WTC11 (cell line): ENCODE measurements around the gene MB. TPM values are rescaled to one million over a fixed set of nuclear protein-coding genes. Genes with fewer than 3 reads are reported as not detected.

ENCODE experiments used
- ATAC-seq: fragments of 200-7000 bp; cut with Tn5 transposase; 2 replicates; pipeline ENCODE4 v1.10.0; 2021; ENCODE audit warnings: mild to moderate bottlenecking, moderate library complexity
- CTCF ChIA-PET: fragments of 300-600 bp; sonication (Branson Sonifier 250); formaldehyde crosslinking; loops from one replicate; lab custom pipeline; 2021; ENCODE audit warnings: antibody characterized with exemption; lab: Charles Lee
- POLR2A ChIA-PET: fragments of 350-600 bp; sonication (Branson Sonifier 250); formaldehyde crosslinking; loops from one replicate; lab custom pipeline; 2021; ENCODE audit warnings: antibody characterized with exemption; lab: Charles Lee
- DNase-seq: peaks from one replicate; pipeline ENCODE4 v3.0.0; 2021; ENCODE audit warnings: low spot score
- H3K27ac Mint-ChIP-seq: 2 replicates; pipeline ENCODE4 v1.8.0; 2021; ENCODE audit warnings: mixed read lengths
- H3K27me3 Mint-ChIP-seq: 2 replicates; pipeline ENCODE4 v1.8.0; 2021; ENCODE audit warnings: low read depth, mild to moderate bottlenecking, moderate library complexity, mixed read lengths
- H3K36me3 Mint-ChIP-seq: 2 replicates; pipeline ENCODE4 v1.8.0; 2021; ENCODE audit warnings: mixed read lengths
- H3K4me1 Mint-ChIP-seq: 2 replicates; pipeline ENCODE4 v1.8.0; 2022; ENCODE audit warnings: mixed read lengths
- H3K4me3 Mint-ChIP-seq: 2 replicates; pipeline ENCODE4 v1.8.0; 2021; ENCODE audit warnings: mild to moderate bottlenecking, moderate library complexity, mixed read lengths
- H3K9me3 Mint-ChIP-seq: 2 replicates; pipeline ENCODE4 v1.8.0; 2021; ENCODE audit warnings: mixed read lengths
- ATF2 ChIP-seq: sonication (generic); formaldehyde crosslinking; IDR thresholded peaks from 2 replicates; pipeline ENCODE4 v1.8.1; 2022; ENCODE audit warnings: low read depth, missing genetic modification reagents, borderline replicate concordance
- ATF6 ChIP-seq: sonication (generic); formaldehyde crosslinking; IDR thresholded peaks from 2 replicates; pipeline ENCODE4 v1.8.1; 2023; ENCODE audit warnings: mild to moderate bottlenecking, missing genetic modification reagents
- E2F1 ChIP-seq: sonication (generic); formaldehyde crosslinking; IDR thresholded peaks from 2 replicates; pipeline ENCODE4 v1.8.0; 2022; ENCODE audit warnings: mild to moderate bottlenecking, missing genetic modification reagents
- EMX1 ChIP-seq: fragments of 250-450 bp; sonication (Bioruptor Pico); IDR thresholded peaks from 2 replicates; pipeline ENCODE4 v1.8.0; 2021; ENCODE audit warnings: mild to moderate bottlenecking
- GRHL2 ChIP-seq: fragments of 250-450 bp; sonication (Bioruptor Pico); IDR thresholded peaks from 2 replicates; pipeline ENCODE4 v1.8.0; 2022; ENCODE audit warnings: mild to moderate bottlenecking, moderate library complexity; ENCODE audit not compliant: insufficient replicate concordance, severe bottlenecking
- MXD4 ChIP-seq: fragments of 250-450 bp; sonication (Bioruptor Pico); IDR thresholded peaks from 2 replicates; pipeline ENCODE4 v1.8.0; 2021; ENCODE audit warnings: mild to moderate bottlenecking, moderate library complexity, borderline replicate concordance
- MYBL2 ChIP-seq: sonication (generic); formaldehyde crosslinking; IDR thresholded peaks from 2 replicates; pipeline ENCODE4 v1.8.1; 2023; ENCODE audit warnings: mild to moderate bottlenecking, moderate library complexity, missing genetic modification reagents
- TEAD1 ChIP-seq: sonication (generic); formaldehyde crosslinking; IDR thresholded peaks from 2 replicates; pipeline ENCODE4 v1.8.0; 2022; ENCODE audit warnings: mild to moderate bottlenecking, missing genetic modification reagents
- TP53 ChIP-seq: sonication (generic); formaldehyde crosslinking; IDR thresholded peaks from 2 replicates; pipeline ENCODE4 v1.8.1; 2023; ENCODE audit warnings: mild to moderate bottlenecking, missing genetic modification reagents
- ZNF263 ChIP-seq: sonication (generic); formaldehyde crosslinking; IDR thresholded peaks from 2 replicates; pipeline ENCODE4 v1.8.1; 2022; ENCODE audit warnings: low read depth, mild to moderate bottlenecking, moderate library complexity, missing genetic modification reagents
- total RNA-seq: library from RNA; stranded (reverse); gene quantifications from 3 replicates; pipeline ENCODE4 v1.2.3, GENCODE V29; 2021
- TF ChIP-seq, protein P1 (sequence below): sonication (generic); formaldehyde crosslinking; conservative IDR thresholded peaks from 2 replicates; pipeline ENCODE4 v1.8.1; 2022; ENCODE audit warnings: mild to moderate bottlenecking, missing genetic modification reagents
- TF ChIP-seq, protein P2 (sequence below): sonication (generic); formaldehyde crosslinking; IDR thresholded peaks from 2 replicates; pipeline ENCODE4 v1.8.0; 2023; ENCODE audit warnings: missing genetic modification reagents
- TF ChIP-seq, protein P3 (sequence below): sonication (generic); formaldehyde crosslinking; IDR thresholded peaks from 2 replicates; pipeline ENCODE4 v1.8.1; 2023; ENCODE audit warnings: mild to moderate bottlenecking, moderate library complexity, missing genetic modification reagents

The MB gene
- total RNA-seq, 1 experiment from 2014 or later = 0.50 TPM

- TF ChIP-seq, protein P1, sequence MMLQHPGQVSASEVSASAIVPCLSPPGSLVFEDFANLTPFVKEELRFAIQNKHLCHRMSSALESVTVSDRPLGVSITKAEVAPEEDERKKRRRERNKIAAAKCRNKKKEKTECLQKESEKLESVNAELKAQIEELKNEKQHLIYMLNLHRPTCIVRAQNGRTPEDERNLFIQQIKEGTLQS (CRISPR knock-in tag) = no peak
- TF ChIP-seq ATF6 (CRISPR knock-in tag) = no peak
Measured at GRCh38 chr22:35643991-35644390, 26.9 kb upstream of the MB start (continued).

- H3K27ac Mint-ChIP-seq = no peak overlapping the region
- H3K27me3 Mint-ChIP-seq = no peaks in the 10 kb centered on the region; the same call in 1 of the 2 replicates
- H3K4me1 Mint-ChIP-seq = peaks cover 33% of the 10 kb centered on the region
- POLR2A ChIA-PET = no interaction called here
- no peak for TF ChIP-seq TEAD1 (CRISPR knock-in tag)
- TF ChIP-seq GRHL2 (CRISPR knock-in tag) = no peak
- TF ChIP-seq ZNF263 (CRISPR knock-in tag) = no peak
- no peak for TF ChIP-seq EMX1 (CRISPR knock-in tag)
- no peak for TF ChIP-seq E2F1 (CRISPR knock-in tag)
- no peak for TF ChIP-seq MYBL2 (CRISPR knock-in tag)
- no peak for TF ChIP-seq ATF2 (CRISPR knock-in tag)
- no peak for DNase-seq
- H3K4me3 Mint-ChIP-seq = no peak overlapping the region
- H3K36me3 Mint-ChIP-seq = no peaks in the 10 kb centered on the region
- CTCF ChIA-PET = interaction anchor here (1.6 kb wide), 1 partner anchor 42 kb away, joined by 3 read pairs; no protein-coding TSS in a partner anchor
- H3K9me3 Mint-ChIP-seq = no peaks in the 10 kb centered on the region
- no peak for ATAC-seq
Measured at GRCh38 chr22:35642305-35642741, 25.2 kb upstream of the MB start.

- Mint-ChIP-seq H3K27me3 (no peaks in the 10 kb centered on the region; the same call in 1 of the 2 replicates), H3K9me3 (no peaks in the 10 kb centered on the region), H3K36me3 (no peaks in the 10 kb centered on the region), H3K27ac (no peak overlapping the region), H3K4me1 (peaks cover 40% of the 10 kb centered on the region), H3K4me3 (no peak overlapping the region)
- no peak for DNase-seq
- CTCF ChIA-PET = interaction anchor here (2.0 kb wide), 1 partner anchor 10 kb away, joined by 14 read pairs; no protein-coding TSS in a partner anchor
- POLR2A ChIA-PET = no interaction called here
- TF ChIP-seq, protein P2, sequence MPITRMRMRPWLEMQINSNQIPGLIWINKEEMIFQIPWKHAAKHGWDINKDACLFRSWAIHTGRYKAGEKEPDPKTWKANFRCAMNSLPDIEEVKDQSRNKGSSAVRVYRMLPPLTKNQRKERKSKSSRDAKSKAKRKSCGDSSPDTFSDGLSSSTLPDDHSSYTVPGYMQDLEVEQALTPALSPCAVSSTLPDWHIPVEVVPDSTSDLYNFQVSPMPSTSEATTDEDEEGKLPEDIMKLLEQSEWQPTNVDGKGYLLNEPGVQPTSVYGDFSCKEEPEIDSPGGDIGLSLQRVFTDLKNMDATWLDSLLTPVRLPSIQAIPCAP = no peak
- TF ChIP-seq TP53 (CRISPR knock-in tag) (no peak), MXD4 (CRISPR knock-in tag) (no peak)
- TF ChIP-seq, protein P3, sequence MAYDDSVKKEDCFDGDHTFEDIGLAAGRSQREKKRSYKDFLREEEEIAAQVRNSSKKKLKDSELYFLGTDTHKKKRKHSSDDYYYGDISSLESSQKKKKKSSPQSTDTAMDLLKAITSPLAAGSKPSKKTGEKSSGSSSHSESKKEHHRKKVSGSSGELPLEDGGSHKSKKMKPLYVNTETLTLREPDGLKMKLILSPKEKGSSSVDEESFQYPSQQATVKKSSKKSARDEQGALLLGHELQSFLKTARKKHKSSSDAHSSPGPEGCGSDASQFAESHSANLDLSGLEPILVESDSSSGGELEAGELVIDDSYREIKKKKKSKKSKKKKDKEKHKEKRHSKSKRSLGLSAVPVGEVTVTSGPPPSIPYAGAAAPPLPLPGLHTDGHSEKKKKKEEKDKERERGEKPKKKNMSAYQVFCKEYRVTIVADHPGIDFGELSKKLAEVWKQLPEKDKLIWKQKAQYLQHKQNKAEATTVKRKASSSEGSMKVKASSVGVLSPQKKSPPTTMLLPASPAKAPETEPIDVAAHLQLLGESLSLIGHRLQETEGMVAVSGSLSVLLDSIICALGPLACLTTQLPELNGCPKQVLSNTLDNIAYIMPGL (CRISPR knock-in tag) = no peak
- ATAC-seq = no peak
Measured at GRCh38 chr22:35641494-35642120, 24.5 kb upstream of the MB start.
